IMR-90 (cell line): ENCODE results near the gene ARL14EPL.

Experiments used
- CTCF ChIP-seq: conservative IDR thresholded peaks from 2 replicates; pipeline ENCODE4 v1.5.1; 2012; ENCODE audit warnings: mild to moderate bottlenecking, low read depth, low read length, improper control_type of control experiment
- NFE2L2 ChIP-seq: fragments of 150-350 bp; IDR thresholded peaks from 2 replicates; pipeline ENCODE4 v1.6.1; 2016; ENCODE audit warnings: low read depth, mild to moderate bottlenecking, low read length
- POLR2A ChIP-seq: IDR thresholded peaks from 2 replicates; pipeline ENCODE4 v1.6.1; 2012; ENCODE audit warnings: mild to moderate bottlenecking, low read depth, low read length
- USF2 ChIP-seq: fragments of 150-350 bp; IDR thresholded peaks from 2 replicates; pipeline ENCODE4 v1.6.1; 2017; ENCODE audit warnings: mild to moderate bottlenecking, antibody characterized with exemption, low read length, low read depth
- TF ChIP-seq, protein P1 (sequence below): fragments of 150-350 bp; IDR thresholded peaks from 2 replicates; pipeline ENCODE4 v1.6.1; 2016; ENCODE audit warnings: low read depth, mild to moderate bottlenecking, low read length, moderate library complexity, borderline replicate concordance

- no peak for TF ChIP-seq CTCF
- no peak for TF ChIP-seq NFE2L2
- TF ChIP-seq, protein P1, sequence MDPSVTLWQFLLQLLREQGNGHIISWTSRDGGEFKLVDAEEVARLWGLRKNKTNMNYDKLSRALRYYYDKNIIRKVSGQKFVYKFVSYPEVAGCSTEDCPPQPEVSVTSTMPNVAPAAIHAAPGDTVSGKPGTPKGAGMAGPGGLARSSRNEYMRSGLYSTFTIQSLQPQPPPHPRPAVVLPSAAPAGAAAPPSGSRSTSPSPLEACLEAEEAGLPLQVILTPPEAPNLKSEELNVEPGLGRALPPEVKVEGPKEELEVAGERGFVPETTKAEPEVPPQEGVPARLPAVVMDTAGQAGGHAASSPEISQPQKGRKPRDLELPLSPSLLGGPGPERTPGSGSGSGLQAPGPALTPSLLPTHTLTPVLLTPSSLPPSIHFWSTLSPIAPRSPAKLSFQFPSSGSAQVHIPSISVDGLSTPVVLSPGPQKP = no peak
- TF ChIP-seq POLR2A = no peak
- no peak for TF ChIP-seq USF2
These were observed 45.9 kb downstream of the ARL14EPL start for GRCh38 chr5:116078199-116078598.
